GM12864 (cell line): ENCODE measurements around the gene SLC16A8.

Experiments used
- DNase-seq: peaks from one replicate; pipeline ENCODE4 v3.0.0-alpha.2; 2011; ENCODE audit warnings: low read depth
- H3K4me3 ChIP-seq: 2 replicates; pipeline ENCODE4 v1.5.1; 2011; ENCODE audit warnings: mild to moderate bottlenecking, low read depth, low read length, control low read depth
- TF ChIP-seq, protein P1 (sequence below): IDR thresholded peaks from 2 replicates; pipeline ENCODE4 v1.5.1; 2011; ENCODE audit warnings: low read depth, mild to moderate bottlenecking, moderate library complexity, low read length, control low read depth, inconsistent platforms; ENCODE audit errors: missing control alignments

Gene SLC16A8

DNA sequence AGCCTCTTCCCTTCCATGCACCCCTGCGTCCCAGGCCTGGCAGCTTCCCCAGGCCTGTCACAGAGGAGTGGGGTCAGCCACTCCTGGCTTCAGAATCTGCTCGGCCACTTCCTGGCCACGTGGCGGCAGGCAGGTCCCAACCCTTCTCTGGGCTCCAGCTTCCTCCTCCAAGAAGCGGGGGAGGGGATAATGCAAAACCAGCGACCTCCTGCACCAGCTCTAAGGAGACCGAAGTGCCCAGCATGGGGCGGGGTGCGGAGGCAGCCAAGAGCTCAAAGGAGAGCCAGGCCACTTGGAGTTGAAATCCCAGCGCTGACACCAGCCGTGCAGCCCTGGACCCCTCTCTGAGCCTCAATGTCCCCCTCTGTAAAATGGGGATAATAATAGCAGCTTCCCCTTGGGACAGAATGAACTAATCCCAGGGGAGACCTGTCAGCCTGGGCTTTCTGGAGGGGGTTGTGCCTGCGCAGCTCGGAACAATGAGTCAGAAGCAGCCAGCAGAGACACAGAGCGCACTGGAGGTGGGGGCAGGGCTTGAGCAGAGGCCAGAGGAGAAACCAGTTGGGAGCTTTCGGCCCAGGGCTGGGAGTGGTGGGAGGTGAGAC is 49.6 kb downstream of the SLC16A8 start:
- TF ChIP-seq, protein P1, sequence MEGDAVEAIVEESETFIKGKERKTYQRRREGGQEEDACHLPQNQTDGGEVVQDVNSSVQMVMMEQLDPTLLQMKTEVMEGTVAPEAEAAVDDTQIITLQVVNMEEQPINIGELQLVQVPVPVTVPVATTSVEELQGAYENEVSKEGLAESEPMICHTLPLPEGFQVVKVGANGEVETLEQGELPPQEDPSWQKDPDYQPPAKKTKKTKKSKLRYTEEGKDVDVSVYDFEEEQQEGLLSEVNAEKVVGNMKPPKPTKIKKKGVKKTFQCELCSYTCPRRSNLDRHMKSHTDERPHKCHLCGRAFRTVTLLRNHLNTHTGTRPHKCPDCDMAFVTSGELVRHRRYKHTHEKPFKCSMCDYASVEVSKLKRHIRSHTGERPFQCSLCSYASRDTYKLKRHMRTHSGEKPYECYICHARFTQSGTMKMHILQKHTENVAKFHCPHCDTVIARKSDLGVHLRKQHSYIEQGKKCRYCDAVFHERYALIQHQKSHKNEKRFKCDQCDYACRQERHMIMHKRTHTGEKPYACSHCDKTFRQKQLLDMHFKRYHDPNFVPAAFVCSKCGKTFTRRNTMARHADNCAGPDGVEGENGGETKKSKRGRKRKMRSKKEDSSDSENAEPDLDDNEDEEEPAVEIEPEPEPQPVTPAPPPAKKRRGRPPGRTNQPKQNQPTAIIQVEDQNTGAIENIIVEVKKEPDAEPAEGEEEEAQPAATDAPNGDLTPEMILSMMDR: no peak
- no peak overlapping the region for H3K4me3 ChIP-seq
- no peak for DNase-seq

DNA sequence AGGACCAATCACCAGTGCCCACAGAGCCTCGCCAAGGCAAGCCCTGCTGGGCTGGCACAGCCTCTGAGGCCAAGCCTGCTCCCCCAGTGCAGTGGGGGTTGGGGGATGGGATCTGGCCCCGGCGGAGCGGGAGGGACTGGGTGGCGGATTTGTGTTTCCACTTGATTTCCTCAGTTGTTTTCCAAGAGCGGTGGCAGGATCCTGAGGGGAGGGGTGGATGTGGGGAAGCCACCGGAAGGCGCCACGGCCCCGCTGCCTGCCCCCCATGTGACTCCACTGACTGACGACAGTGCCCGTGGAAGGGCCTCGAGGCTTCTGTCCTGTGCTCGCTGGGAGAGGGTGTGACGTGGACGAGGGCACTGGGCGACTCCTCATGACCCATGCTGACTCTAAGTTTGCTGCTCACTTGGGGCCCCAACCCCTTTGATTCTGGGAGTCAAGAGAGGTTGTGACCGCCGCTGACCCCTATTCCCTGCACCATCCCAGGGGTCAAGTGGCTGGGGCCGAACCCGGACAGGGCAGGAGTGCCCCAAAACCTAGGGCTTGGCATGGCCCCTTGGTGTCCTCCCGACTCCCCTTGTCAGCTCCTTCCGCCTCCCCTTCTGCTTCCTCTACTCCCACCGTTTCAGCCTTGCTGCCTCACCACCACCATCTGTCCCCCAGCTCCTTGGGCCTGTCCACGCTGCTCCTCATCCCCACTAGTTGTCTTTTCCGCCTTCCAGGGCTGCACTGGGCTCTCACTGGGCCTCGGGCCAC is 50.3 kb downstream of the SLC16A8 start:
- H3K4me3 ChIP-seq: no peak overlapping the region
- no peak for DNase-seq
- TF ChIP-seq, protein P1: no peak

DNA sequence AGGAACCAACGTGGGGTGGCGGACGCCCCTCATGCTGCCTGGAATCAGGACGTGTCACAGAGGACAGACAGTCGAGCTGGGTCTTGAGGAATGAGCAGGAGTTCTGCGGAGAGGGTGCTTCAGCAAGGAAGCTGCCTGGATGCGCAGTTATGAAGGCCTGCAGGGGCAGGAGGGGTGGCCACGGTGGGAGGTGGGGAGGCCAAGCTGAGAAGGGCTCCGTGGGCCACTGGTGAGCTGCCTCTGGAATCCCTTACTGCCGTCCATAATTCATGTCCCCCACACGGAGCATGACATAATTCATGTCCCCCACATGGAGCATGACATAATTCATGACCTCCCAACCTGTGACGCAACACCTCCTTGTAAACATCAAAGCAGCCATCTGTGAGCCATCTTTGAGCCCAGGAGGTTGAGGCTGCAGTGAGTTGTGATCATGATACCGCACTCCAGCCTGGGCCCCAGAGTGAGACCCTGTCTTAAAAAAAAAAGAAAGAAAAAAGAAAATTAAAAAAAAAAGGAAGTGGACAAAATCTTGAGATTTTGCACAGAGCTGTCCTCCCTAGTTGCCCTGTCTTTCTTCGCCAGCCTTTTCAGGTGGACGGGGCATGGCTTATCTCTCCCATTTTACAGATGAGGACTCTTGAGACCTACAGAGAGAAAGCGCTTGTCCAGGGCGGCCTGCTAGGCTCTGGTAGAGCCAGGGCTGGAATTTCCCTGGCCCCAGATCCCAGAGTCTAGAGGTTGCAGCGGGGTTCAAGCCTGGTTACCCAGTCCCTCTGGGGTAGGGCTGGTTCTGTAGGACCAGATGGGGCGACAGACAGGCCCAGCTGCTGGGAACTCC is 51.1 kb downstream of the SLC16A8 start:
- no peak for DNase-seq
- TF ChIP-seq, protein P1: no peak
- no peak overlapping the region for H3K4me3 ChIP-seq

DNA sequence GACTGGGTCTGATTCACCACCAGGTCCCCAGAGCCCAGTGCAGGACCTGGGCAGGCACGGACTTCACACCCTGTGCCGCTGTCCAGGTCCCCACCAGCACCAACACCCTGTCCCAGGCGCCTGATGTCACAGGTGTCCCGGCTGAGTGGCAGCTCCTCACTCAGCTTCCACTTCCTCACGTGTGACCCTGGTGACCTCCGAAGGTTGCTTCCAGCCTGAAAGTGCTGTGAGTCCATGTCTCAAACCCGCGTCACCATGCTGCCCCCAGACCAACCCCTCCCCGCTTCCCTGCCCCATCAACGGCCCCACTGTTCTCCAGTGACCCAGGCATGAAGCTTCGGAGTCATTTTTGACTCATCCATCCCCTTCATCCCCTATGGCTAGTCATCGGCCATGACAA is 52.5 kb downstream of the SLC16A8 start:
- no peak for DNase-seq
- H3K4me3 ChIP-seq: no peak overlapping the region
- TF ChIP-seq, protein P1: no peak

DNA sequence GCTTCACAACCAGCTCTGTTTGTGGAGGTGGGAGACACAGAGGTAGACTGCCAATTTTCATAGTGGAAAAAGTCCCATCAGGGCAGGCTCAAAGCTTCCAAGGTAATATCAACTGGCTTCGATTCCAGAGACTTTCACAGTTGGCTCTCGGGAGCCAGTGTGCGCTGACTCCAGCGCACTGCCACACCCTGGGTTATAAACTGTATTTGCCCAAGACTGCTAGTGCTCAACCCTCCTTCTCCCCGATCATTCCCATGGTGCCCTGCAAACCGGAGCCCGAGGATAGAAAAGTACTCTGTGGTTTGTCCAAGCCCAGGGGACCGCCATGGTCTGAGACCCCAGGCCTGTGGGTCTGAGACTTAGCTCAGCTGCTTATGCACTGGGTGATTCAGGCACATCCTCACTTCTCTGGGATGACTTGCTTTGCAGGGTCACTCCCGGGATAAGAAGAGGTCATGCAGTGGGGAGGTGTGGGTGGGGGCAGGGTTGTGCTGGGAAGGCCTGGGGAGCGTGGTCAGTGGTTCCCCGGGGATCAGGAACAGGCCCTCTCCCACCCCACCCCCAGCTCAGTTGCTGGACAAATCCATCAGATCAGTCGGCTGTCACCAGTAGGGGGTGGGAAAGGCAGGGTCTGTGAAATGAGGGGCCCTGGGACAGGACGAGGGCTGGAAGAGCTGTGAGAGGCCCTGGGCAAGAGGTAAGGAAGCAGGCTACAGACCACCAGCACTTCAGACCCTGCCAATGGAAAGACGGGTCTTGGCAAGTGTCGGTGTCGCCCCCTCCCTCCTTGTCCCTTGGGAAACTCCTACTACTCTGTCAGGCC is 53.5 kb downstream of the SLC16A8 start:
- no peak for DNase-seq
- TF ChIP-seq, protein P1: no peak
- no peak overlapping the region for H3K4me3 ChIP-seq

DNA sequence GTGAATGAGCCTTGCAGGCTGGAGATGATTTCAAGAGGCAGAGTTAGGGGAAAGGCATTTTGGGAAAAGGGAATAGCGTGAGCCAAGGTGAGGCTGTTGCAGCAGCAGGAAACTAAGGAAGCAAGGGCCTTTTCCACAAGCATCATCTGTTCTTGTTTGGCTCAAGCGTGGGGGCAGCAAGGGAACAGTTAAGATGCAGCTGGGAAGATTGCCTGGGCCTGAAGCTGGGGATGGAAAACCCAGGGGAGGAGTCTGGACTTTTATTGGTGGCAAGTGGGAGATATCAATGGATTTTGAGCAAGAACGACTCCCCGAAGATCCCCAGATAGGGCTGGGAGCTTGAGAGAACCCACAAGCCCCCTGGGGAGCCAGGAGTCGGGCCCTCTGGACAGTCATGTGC is 54.1 kb downstream of the SLC16A8 start:
- TF ChIP-seq, protein P1: no peak
- no peak for DNase-seq
- no peak overlapping the region for H3K4me3 ChIP-seq
